ENCODE measurements around the gene COX19.
"Not testable (repeated sequence)": the region's sequence is repeated elsewhere in the genome, so short reads cannot be mapped to it uniquely, and the experiment has no call there.

Gene COX19

GRCh38 chr7:960269-960871 lies 15.0 kb downstream of the COX19 start:
- Histone ChIP-seq H3K27me3 (replicated peaks; ENCODE audit: control insufficient read depth, insufficient read depth, low read length, poor library complexity, severe bottlenecking) (no peaks in the 10 kb centered on the region), H3K27ac (ENCODE audit: insufficient read depth, low read length, poor library complexity, severe bottlenecking) (no peak overlapping the region), H3K4me1 (ENCODE audit: control insufficient read depth, insufficient read depth, low read length, poor library complexity, severe bottlenecking) (peaks cover 12% of the 10 kb centered on the region), H3K4me3 (ENCODE audit: insufficient read depth, low read depth, low read length, poor library complexity, severe bottlenecking) (no peak overlapping the region), H3K9me3 (ENCODE audit: control insufficient read depth, low read length) (no peaks in the 10 kb centered on the region), H3K36me3 (ENCODE audit: control insufficient read depth, insufficient read depth, low read length) (no peaks in the 10 kb centered on the region)
- no peak for DNase-seq

- DNase-seq; H3K27me3 ChIP-seq (replicated peaks; ENCODE audit: control insufficient read depth, insufficient read depth, low read length, poor library complexity, severe bottlenecking); H3K4me3 ChIP-seq (ENCODE audit: insufficient read depth, low read depth, low read length, poor library complexity, severe bottlenecking); H3K27ac ChIP-seq (ENCODE audit: insufficient read depth, low read length, poor library complexity, severe bottlenecking); H3K36me3 ChIP-seq (ENCODE audit: control insufficient read depth, insufficient read depth, low read length); H3K9me3 ChIP-seq (ENCODE audit: control insufficient read depth, low read length): not testable (repeated sequence)
- peaks cover 12% of the 10 kb centered on the region for H3K4me1 ChIP-seq (ENCODE audit: control insufficient read depth, insufficient read depth, low read length, poor library complexity, severe bottlenecking)
Observed at GRCh38 chr7:959740-960139, 15.6 kb downstream of the COX19 start.

GRCh38 chr7:959271-959670 lies 16.1 kb downstream of the COX19 start:
- H3K4me3 ChIP-seq (ENCODE audit: insufficient read depth, low read depth, low read length, poor library complexity, severe bottlenecking), result no peak overlapping the region
- DNase-seq, result no peak
- H3K27me3 ChIP-seq (replicated peaks; ENCODE audit: control insufficient read depth, insufficient read depth, low read length, poor library complexity, severe bottlenecking), result no peaks in the 10 kb centered on the region
- H3K27ac ChIP-seq (ENCODE audit: insufficient read depth, low read length, poor library complexity, severe bottlenecking), result no peak overlapping the region
- peaks cover 12% of the 10 kb centered on the region for H3K4me1 ChIP-seq (ENCODE audit: control insufficient read depth, insufficient read depth, low read length, poor library complexity, severe bottlenecking)
- H3K36me3 ChIP-seq (ENCODE audit: control insufficient read depth, insufficient read depth, low read length), result no peaks in the 10 kb centered on the region
- H3K9me3 ChIP-seq (ENCODE audit: control insufficient read depth, low read length), result no peaks in the 10 kb centered on the region

GRCh38 chr7:958221-959200 lies 16.8 kb downstream of the COX19 start:
- Histone ChIP-seq H3K27me3 (replicated peaks; ENCODE audit: control insufficient read depth, insufficient read depth, low read length, poor library complexity, severe bottlenecking) (no peaks in the 10 kb centered on the region), H3K9me3 (ENCODE audit: control insufficient read depth, low read length) (no peaks in the 10 kb centered on the region), H3K4me3 (ENCODE audit: insufficient read depth, low read depth, low read length, poor library complexity, severe bottlenecking) (no peak overlapping the region), H3K27ac (ENCODE audit: insufficient read depth, low read length, poor library complexity, severe bottlenecking) (no peak overlapping the region), H3K36me3 (ENCODE audit: control insufficient read depth, insufficient read depth, low read length) (no peaks in the 10 kb centered on the region), H3K4me1 (ENCODE audit: control insufficient read depth, insufficient read depth, low read length, poor library complexity, severe bottlenecking) (peaks cover 12% of the 10 kb centered on the region)
- no peak for DNase-seq

GRCh38 chr7:957418-958220 lies 17.7 kb downstream of the COX19 start:
- DNase-seq, result no peak

GRCh38 chr7:956031-956430 lies 19.3 kb downstream of the COX19 start:
- no peak overlapping the region for H3K27ac ChIP-seq (ENCODE audit: insufficient read depth, low read length, poor library complexity, severe bottlenecking)
- no peaks in the 10 kb centered on the region for H3K27me3 ChIP-seq (replicated peaks; ENCODE audit: control insufficient read depth, insufficient read depth, low read length, poor library complexity, severe bottlenecking)
- no peaks in the 10 kb centered on the region for H3K36me3 ChIP-seq (ENCODE audit: control insufficient read depth, insufficient read depth, low read length)
- H3K4me1 ChIP-seq (ENCODE audit: control insufficient read depth, insufficient read depth, low read length, poor library complexity, severe bottlenecking), result peaks cover 6% of the 10 kb centered on the region
- no peak for DNase-seq
- H3K9me3 ChIP-seq (ENCODE audit: control insufficient read depth, low read length), result no peaks in the 10 kb centered on the region
- no peak overlapping the region for H3K4me3 ChIP-seq (ENCODE audit: insufficient read depth, low read depth, low read length, poor library complexity, severe bottlenecking)

More at GRCh38 chr7:957418-958220, 17.7 kb downstream of the COX19 start:
- peaks cover 6% of the 10 kb centered on the region for H3K4me1 ChIP-seq (ENCODE audit: control insufficient read depth, insufficient read depth, low read length, poor library complexity, severe bottlenecking)
- H3K27me3 ChIP-seq (replicated peaks; ENCODE audit: control insufficient read depth, insufficient read depth, low read length, poor library complexity, severe bottlenecking), result no peaks in the 10 kb centered on the region
- no peaks in the 10 kb centered on the region for H3K36me3 ChIP-seq (ENCODE audit: control insufficient read depth, insufficient read depth, low read length)
- no peak overlapping the region for H3K27ac ChIP-seq (ENCODE audit: insufficient read depth, low read length, poor library complexity, severe bottlenecking)
- no peaks in the 10 kb centered on the region for H3K9me3 ChIP-seq (ENCODE audit: control insufficient read depth, low read length)
- no peak overlapping the region for H3K4me3 ChIP-seq (ENCODE audit: insufficient read depth, low read depth, low read length, poor library complexity, severe bottlenecking)

GRCh38 chr7:954330-955238 lies 20.8 kb downstream of the COX19 start, which contains the start of gene ADAP1:
ADAP1 (minus strand) TSS chr7:954680; CDS start chr7:954477, 203 bp downstream.
- Histone ChIP-seq H3K36me3 (ENCODE audit: control insufficient read depth, insufficient read depth, low read length) (no peaks in the 10 kb centered on the region), H3K27ac (ENCODE audit: insufficient read depth, low read length, poor library complexity, severe bottlenecking) (no peak within 1 kb of the TSS), H3K9me3 (ENCODE audit: control insufficient read depth, low read length) (no peaks in the 10 kb centered on the region), H3K27me3 (replicated peaks; ENCODE audit: control insufficient read depth, insufficient read depth, low read length, poor library complexity, severe bottlenecking) (no peaks in the 10 kb centered on the region), H3K4me3 (ENCODE audit: insufficient read depth, low read depth, low read length, poor library complexity, severe bottlenecking) (peak within 1 kb of the TSS; percentile 40), H3K4me1 (ENCODE audit: control insufficient read depth, insufficient read depth, low read length, poor library complexity, severe bottlenecking) (peaks cover 6% of the 10 kb centered on the region)
- DNase-seq, result peak in 2 of 3 donors; percentile 9 to 20

GRCh38 chr7:953547-954327 lies 21.6 kb downstream of the COX19 start:
- no peak overlapping the region for H3K27ac ChIP-seq (ENCODE audit: insufficient read depth, low read length, poor library complexity, severe bottlenecking)
- H3K36me3 ChIP-seq (ENCODE audit: control insufficient read depth, insufficient read depth, low read length), result no peaks in the 10 kb centered on the region
- peaks cover 6% of the 10 kb centered on the region for H3K4me1 ChIP-seq (ENCODE audit: control insufficient read depth, insufficient read depth, low read length, poor library complexity, severe bottlenecking)
- no peak for DNase-seq
- H3K27me3 ChIP-seq (replicated peaks; ENCODE audit: control insufficient read depth, insufficient read depth, low read length, poor library complexity, severe bottlenecking), result no peaks in the 10 kb centered on the region
- H3K9me3 ChIP-seq (ENCODE audit: control insufficient read depth, low read length), result no peaks in the 10 kb centered on the region
- H3K4me3 ChIP-seq (ENCODE audit: insufficient read depth, low read depth, low read length, poor library complexity, severe bottlenecking), result peak overlapping the region; percentile 40
